CD1c-positive myeloid dendritic cell (primary cell): ENCODE data around the gene MGA.
"Not testable (repeated sequence)": the region's sequence is repeated elsewhere in the genome, so short reads cannot be mapped to it uniquely, and the experiment has no call there.

ENCODE experiments used
- DNase-seq: peaks from one replicate; pipeline ENCODE4 v3.0.0-alpha.2; 2016; ENCODE audit errors: extremely low spot score

The MGA gene

DNA sequence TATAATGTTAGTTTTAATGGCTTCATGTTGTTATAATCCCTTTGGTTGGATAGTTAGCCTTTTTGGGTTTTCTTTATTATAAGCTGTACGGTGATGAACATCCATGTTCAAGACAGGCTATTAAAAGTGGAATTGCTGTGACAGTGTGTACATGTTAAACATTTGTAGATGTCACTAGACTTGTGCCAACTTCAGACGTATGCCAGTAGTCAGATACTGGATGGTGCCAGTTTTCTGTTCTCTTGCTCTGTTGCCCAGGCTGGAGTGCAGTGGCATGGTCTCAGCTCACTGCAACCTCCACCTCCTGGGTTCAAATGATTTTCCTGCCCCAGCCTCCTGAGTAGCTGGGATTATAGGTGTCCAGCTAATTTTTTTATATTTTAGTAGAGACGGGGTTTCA is 54.1 kb downstream of the MGA start:
- no peak for DNase-seq

DNA sequence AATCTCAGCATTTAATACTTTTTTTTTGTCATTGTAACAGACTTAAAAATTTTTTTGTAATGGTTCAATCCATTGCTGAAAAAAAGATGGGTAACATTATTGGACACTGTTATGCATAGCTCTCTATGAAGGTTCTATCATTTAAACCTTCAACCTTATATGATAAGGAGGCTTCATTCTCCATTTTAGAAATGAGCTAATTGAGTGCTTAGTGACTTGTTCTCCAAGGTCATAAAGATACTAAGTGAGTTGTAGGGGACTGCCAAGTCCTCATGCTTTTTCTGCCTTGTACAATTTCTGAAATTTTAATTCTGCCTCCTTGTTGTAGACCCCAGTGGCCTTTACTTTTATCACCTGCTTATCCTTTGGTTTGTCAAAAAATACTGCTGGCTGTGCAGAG is 56.7 kb downstream of the MGA start:
- no peak for DNase-seq

DNA sequence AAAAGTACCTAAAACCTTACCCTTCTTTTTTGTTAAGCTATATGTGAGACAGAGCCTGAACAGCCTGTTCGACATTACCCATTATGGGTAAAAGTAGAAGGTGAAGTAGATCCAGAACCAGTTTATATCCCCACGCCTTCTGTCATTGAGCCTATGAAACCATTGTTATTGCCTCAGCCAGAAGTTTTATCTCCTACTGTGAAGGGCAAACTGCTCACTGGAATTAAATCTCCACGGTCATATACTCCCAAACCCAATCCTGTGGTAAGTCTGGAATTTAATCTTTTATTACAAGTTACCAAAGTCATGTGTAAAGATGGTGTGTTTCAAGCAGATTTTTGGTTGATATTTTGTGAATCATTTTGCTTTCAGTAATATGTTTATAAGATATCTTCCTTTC is 66.9 kb downstream of the MGA start:
- DNase-seq: no peak

DNA sequence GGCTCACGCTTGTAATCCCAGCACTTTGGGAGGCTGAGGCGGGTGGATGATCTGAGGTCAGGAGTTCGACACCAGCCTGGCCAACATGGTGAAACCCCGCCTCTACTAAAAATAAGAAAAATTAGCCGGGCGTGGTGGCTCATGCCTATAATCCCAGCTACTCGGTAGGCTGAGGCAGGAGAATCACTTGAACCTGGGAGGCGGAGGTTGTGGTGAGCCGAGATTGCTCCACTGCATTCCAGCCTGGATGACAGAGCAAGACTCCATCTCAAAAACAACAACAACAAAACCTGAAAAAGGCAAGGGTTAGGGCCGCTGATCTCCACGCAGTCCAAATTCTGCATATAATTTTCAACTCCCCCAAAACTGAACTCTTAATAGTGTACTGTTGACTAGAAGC is 67.9 kb downstream of the MGA start:
- DNase-seq: not testable (repeated sequence)

DNA sequence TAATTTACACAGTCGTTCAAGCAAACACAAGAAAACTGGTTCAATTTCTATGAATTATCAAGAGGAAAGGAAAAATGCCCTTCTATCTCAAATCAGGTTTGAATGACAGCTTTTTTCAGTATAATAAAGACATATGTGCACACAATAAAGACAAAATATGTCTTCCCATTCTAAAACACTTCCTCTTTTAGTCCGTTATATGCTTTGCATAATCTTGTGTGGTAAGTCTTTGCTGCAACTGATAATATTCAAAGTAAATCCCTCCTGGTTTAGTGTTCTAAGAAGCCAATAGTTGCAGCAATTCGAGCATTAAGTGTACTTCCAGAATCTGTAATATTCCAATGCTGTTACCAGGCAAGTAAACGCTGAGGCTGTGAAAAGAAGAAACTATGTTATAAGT is 70.3 kb downstream of the MGA start:
- DNase-seq: peak; percentile 17

DNA sequence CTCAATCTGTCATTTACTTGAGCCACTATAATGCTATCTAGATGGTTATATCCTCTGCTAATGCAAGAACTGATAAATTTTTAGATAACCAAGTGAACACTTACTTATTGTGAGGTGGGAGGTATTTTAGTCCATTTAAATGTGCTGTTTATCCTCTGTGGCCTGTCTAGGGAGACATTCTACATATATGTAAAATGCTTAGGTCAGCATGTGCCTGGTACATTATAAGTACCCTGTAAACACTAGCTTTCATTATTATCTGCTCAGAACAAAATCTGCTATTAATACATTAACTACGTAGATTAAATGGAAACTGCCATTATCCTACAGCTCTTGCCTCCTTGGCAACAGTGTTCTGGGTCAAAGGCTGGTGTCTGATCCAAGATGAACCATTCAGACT is 72.3 kb downstream of the MGA start:
- no peak for DNase-seq

DNA sequence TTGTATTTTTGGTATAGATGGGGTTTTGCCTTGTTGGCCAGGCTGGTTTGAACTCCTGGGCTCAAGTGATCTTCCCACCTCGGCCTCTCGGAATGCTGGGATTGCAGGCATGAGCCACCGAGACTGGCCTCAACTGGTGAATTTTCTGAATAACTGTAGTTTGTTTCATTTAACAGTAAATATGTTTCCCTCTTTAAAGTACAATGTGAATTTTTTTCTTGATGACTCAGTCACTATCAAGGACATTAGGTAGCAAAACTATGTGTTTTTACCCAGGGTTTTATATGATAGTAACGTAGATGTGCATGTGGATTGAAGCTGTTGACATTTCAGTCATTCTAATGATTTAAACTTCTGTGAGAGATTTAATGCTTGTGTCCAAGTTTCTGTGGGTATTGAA is 73.9 kb downstream of the MGA start:
- no peak for DNase-seq

DNA sequence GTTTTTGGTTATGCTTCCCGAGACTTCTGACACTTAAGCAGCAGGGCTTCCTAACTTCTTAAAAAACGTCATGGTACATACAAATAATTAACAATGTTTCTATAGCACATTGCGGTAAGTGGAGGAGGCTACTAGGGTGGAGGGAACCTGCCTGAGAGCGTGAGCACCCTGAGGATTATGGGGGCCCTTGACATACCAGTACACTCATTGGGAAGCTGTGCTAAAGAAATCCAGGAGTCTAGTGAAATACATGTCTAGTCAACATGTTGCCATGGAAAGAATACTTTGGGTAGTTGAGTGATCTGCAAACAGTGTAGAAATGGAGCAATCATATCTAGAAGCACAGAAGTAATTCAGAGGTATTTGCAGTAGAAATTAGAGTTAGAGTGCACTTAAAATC is 74.8 kb downstream of the MGA start:
- no peak for DNase-seq

DNA sequence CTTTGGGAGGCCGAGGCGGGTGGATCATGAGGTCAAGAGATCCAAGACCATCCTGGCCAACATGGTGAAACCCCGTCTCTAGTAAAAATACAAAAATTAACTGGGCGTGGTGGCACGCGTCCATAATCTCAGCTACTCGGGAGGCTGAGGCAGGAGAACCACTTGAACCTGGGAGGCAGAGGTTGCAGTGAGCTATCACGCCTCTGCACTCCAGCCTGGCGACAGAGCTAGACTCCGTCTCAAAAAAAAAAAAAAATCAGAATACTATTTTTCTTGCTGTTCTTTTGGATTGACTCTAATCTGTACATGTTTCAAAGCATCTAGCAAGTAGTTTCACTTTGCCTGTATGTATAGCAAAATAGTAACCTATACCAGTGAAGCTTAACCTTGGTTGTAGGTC is 75.3 kb downstream of the MGA start:
- DNase-seq: not testable (repeated sequence)

DNA sequence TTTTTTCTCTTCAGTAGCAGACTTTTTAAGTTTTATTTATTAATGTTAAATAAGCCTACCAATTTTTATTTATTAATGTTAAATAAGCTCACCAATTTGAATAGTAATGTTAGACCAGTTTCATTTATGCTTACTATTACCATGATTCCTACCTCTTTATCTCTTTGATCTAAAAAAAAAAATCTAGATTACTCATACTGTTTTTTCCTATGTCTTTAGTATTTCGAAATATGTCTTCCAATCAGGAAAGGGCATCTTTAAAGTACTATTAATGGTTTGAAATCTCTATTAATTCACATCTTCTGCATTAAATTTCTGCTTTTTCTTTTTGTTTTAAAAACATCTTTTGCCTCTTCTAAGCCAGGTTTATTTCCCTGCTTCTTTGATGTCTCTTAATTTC is 86.6 kb downstream of the MGA start:
- DNase-seq: no peak

DNA sequence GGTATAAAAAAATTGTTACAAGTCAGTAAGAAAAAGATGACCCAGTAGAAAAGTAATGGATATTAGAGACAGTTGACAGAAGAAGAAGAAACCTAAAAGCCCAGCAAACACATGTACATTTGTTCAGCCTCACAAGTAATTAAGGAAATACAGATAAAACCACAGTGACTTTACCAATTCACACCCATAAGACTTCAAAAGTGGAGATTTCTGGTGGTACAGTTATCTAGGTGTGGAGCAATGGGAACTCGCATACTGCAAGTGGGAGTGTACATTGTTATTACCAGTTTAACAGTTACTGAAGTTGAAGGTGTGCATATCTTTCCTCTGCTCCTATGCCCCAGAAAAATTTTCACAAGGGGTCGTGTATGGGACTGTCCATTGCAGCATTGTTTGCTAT is 96.0 kb downstream of the MGA start:
- DNase-seq: no peak

DNA sequence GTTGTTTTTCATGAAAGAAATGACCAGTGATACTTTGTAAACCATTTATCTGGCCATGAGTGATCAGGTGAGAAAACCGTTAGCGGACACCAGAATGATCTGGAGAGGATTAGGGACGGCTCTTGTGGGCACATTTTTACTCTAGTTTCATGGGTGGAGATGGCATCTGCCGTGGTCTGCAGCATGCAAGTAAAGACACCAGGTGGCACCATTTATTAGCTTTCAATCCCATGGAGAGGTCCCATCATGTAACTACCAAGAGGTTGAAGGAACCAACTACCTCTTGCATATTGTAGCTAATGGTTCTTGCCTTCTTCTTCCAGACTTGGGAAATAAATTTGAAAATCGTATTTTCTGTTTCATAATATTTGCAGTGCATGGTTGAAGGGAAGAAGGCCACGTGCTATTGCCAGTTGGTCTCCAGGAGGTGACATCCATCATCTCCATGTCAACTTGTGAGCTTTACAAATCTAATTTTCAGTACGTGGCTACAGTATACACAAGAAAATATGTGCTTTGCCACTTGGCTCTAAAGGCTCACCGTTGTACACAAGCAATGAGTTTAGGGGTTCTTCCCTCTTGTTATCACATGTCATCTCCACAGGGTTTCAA is 112.6 kb downstream of the MGA start:
- DNase-seq: peak; percentile 80

DNA sequence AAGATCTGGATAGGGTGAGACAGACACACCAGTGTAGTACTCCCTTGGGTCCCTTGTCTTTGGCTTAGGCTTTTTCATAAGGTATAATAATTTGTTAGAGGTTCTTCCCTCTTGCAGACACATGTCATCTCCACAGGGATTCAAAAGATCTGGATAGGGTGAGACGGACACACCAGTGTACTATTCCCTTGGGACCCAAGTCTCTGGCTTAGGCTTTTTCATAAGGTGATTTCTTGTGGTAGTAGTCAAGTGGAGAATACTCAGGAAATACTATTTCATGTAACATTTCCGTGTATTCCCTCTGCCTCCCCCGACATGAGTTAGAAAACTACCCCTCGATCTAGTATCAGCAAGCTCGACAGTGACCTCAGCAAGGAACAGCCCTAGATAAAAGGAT is 113.1 kb downstream of the MGA start:
- DNase-seq: peak; percentile 2

DNA sequence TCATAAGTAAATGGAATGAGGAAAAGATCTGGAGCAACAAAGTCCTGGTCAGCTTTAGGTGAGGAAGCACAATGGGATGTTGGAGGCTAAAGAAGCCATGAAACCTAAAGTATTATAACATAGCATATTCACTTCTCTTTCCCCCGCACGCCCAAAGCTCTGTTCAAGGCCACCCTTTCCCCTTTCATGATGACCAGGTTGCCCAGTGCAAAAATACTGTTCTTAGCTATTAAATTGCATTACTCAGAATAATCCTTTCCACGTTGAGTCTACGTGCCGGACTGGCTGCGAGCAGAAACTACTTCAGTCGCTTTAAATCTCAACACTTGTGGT is 113.5 kb downstream of the MGA start:
- DNase-seq: no peak

DNA sequence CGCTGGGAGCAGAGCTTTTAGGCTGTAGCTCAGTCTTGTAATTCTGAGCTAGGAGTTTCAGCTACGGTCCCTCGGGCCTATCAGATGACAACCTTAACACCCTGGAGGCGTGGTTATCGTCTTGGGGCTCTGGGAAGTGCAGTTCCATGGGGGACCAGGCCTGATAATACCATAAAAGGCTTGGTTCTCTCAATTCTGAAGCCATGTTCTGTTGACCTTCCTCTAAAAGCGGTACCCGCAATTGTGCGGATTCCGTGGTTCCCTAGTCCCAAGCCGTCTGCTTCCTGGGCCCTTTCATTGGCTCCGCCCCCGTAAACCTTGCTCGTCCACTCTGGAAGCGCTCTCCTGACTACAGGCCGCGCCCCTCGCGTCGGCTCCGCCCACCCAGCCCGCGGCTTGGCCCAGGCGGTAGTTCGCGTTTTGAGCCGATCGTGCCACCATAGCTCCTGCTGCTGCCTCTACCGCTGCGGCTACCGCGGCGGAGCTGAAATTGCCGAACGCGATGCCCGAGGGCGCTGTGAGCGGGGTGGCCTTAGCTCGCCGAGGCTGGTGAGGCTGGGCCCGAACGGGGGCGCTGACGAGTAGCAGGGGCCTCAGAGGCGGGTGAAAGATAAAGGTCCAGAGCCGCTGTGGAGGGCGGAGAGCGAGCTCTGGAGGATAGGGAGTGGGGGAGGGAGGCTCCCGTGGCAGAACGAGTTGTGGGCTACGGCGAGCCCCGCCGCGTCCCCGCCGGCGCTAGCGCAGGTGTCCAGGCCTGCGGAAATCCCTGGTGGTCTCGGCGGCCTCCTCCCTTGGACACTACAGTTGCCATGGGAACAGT is 114.1 kb downstream of the MGA start, which contains the start of gene MAPKBP1:
Gene MAPKBP1, plus strand, starts transcription at position 423 of the 820 bp plus-strand sequence. CDS start 792 bp downstream, outside the sequence.
- DNase-seq: peak; percentile 100

DNA sequence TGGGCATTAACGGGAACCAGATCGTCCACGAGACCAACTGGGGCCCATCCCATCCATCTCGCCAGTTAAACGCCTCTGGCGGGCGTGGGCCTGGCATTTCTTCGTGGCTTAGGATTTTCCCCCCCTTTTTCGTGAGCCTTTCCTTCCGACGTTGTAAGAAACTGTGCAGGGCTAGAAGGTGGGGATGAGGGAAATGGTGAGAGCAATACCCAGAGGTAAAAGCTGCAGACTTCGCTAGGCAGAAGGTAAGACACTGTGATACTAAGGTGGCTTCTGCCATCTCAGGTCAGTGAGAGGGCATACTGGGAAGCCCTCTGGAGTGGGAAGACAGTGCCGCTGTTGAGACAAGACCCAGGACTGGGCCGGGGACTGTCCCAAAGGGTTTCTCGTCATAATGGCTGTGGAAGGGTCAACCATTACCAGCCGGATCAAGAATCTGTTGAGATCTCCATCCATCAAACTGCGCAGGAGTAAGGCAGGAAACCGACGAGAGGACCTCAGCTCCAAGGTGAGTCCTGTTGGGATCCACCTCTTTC is 114.7 kb downstream of the MGA start:
- peak; percentile 76 for DNase-seq

DNA sequence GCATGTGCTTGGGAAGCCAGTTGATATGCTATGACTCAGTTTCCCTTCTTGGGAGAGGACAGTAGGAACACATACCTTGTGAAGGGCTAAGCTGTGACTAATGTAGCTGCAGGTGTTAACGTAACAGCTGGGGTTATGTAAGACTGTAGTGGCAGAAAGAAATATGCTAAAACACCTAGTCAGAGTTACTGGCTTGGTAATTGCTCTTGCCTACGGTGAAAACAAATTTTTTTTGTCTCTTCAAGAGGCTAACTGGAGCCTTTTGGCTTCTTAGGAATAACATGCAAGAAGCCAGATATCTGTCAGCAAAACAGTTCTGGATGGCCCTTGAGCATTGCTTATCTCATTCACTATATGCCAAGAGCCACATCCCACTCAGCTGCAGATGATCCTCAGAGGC is 115.4 kb downstream of the MGA start:
- no peak for DNase-seq

DNA sequence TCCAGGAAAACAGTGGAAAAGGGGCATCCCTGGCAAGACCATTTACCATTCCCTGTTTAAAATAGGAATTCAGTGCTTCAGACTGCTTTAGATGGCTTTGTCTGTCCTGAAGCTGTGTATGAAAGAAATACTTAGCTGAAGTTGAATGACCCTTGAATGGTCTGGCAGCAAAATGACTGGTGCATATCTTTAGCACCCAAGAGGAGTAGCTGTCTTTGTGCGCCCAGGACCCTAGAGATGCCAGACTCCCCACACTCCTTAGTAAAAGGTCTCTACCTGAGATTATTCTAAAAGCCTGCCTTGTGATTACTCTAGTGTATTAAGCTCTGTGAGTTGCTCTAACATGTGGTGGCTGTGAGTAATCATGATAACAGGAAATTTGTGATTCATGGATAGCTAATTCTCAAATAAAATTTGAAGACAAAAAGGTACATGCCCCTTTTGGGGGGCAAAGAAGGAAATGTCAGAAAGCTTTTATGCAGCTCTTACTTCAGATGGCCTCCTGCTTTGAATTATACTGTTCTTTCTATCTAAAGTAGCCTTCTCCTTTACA is 117.3 kb downstream of the MGA start:
- DNase-seq: no peak

DNA sequence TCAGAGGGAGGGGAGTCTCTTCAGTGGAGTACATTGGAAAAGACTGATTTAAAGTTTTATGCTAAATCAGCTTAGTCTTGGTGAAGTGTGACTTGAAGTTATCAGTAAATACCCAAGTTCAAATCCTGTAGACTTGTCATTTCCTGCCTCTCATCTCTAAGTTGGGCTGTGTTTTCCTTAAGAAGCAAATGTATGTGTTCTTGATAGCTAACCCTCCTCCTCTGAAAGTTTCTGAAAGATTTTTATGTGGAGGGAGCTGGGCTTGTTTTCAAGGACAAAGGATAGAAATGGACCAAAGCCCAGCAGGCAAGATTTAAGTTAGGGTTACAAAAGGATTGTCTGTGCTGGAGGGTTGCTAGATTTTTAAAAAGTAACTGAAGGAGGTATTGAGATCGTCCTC is 118.3 kb downstream of the MGA start:
- no peak for DNase-seq

DNA sequence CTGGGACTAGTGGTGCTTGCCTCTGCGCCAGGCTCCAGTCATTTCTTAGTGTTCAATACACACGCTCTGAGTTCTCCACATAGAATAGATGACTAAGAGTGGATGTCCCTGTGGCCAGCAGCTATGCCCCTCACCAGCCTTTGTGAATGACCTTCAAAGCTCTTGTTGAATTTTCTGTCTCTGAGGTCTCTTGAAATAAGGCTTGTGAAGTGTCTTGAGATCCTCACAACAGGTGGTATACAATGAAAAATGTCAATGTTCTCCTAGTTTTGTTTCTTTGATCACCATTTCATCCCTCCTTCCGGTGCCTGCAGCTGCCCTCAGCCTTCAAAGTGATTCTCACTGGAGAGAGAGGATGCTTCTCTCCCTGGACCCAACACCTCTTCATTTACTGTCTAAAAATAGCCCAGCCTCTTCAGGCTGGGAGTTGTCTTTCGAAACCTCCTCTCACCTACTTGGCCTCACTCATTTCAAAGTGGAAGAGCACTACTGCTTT is 119.5 kb downstream of the MGA start:
- DNase-seq: no peak

DNA sequence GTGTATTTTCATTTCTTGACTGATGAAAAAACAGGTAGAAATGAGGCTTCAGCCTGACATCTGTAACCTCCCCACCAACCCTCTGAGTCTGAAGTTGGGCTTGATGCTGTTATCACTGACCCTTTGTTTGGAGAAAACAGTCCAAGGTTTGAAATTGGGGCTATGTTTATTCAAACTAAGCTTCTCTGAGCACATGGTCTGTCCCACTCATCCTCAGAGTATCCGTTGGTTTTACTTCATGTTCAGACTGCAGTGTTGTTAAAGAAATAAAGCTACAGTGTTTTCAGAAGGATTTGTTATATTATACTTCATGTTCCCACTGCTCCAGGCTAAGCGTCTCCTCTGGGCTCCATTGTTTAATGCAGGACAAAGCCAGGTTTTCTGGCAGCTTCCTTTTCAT is 120.1 kb downstream of the MGA start:
- DNase-seq: no peak

DNA sequence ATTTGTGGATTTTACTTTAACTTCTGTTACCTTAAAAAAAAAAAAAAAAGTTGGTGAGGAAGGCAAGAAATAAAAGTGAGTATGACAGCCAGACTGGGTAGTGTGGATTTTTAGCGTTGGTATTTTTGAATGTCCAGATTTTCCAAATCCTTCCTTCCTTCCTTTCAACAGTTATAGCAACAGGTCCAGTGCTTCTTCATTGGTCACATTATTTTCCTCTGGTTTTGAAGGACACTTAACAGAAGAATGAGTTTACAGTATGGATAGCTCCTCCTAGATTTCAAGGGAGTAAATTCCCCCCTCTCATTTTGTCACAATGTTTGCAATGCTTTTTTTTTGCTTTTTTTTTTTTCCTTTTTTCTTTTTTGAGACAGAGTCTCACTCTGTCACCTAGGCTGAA is 120.5 kb downstream of the MGA start:
- DNase-seq: no peak
